Stimulated activated naive CD4-positive, alpha-beta T cell treated with Interleukin-2 at 50 U/mL for 16 hours (primary cell): ENCODE measurements around the gene CRABP1.

ENCODE experiments used
- DNase-seq: peaks from one replicate; lab custom pipeline; 2025; lab: John Stamatoyannopoulos, UW

CRABP1 gene

GRCh38 chr15:78347586-78348543 lies 7.7 kb downstream of the CRABP1 start:
- DNase-seq, result no peak

GRCh38 chr15:78350058-78350457 lies 9.9 kb downstream of the CRABP1 start:
- DNase-seq, result no peak

- DNase-seq, result no peak
These were observed 11.4 kb downstream of the CRABP1 start for GRCh38 chr15:78351539-78351938.

- DNase-seq, result no peak
These were observed 12.9 kb downstream of the CRABP1 start for GRCh38 chr15:78353093-78353492.

GRCh38 chr15:78355177-78355576 lies 15.0 kb downstream of the CRABP1 start:
- DNase-seq, result no peak

GRCh38 chr15:78358102-78358870 lies 18.1 kb downstream of the CRABP1 start:
- no peak for DNase-seq

GRCh38 chr15:78359041-78359808 lies 19.1 kb downstream of the CRABP1 start:
- DNase-seq, result no peak

GRCh38 chr15:78360367-78360801 lies 20.2 kb downstream of the CRABP1 start:
- no peak for DNase-seq

- DNase-seq, result no peak
These were observed 21.0 kb downstream of the CRABP1 start for GRCh38 chr15:78360958-78361718.

GRCh38 chr15:78361771-78362506 lies 21.8 kb downstream of the CRABP1 start:
- DNase-seq, result no peak

GRCh38 chr15:78362716-78363380 lies 22.7 kb downstream of the CRABP1 start:
- no peak for DNase-seq

GRCh38 chr15:78363381-78363734 lies 23.2 kb downstream of the CRABP1 start:
- no peak for DNase-seq

GRCh38 chr15:78364233-78364632 lies 24.1 kb downstream of the CRABP1 start:
- no peak for DNase-seq

GRCh38 chr15:78365917-78366316 lies 25.8 kb downstream of the CRABP1 start:
- DNase-seq, result no peak

- no peak for DNase-seq
These were observed 26.2 kb downstream of the CRABP1 start for GRCh38 chr15:78366342-78366741.

- DNase-seq, result no peak
These were observed 28.5 kb downstream of the CRABP1 start for GRCh38 chr15:78368651-78369050.

- no peak for DNase-seq
These were observed 29.0 kb downstream of the CRABP1 start for GRCh38 chr15:78369161-78369560.

GRCh38 chr15:78370013-78370412 lies 29.9 kb downstream of the CRABP1 start:
- DNase-seq, result no peak

- no peak for DNase-seq
These were observed 32.7 kb downstream of the CRABP1 start for GRCh38 chr15:78372880-78373279.
